ENCODE measurements around the gene ST8SIA4.

The ST8SIA4 gene

GRCh38 chr5:100856462-100856861 is 46.6 kb downstream of the ST8SIA4 start:
- DNase-seq (ENCODE audit: low spot score in 2 of 2), result peak; percentile 24 to 88
- Histone ChIP-seq H3K36me3 (replicated peaks) (no peaks in the 10 kb centered on the region), H3K4me1 (peaks cover 4% of the 10 kb centered on the region), H3K9me3 (no peaks in the 10 kb centered on the region), H3K4me3 (no peak overlapping the region), H3K27me3 (ENCODE audit: low read depth) (no peaks in the 10 kb centered on the region)
- in situ Hi-C loops (cut with MboI; ENCODE audit: low sequenced_read_pairs), result no loop called here

DNA sequence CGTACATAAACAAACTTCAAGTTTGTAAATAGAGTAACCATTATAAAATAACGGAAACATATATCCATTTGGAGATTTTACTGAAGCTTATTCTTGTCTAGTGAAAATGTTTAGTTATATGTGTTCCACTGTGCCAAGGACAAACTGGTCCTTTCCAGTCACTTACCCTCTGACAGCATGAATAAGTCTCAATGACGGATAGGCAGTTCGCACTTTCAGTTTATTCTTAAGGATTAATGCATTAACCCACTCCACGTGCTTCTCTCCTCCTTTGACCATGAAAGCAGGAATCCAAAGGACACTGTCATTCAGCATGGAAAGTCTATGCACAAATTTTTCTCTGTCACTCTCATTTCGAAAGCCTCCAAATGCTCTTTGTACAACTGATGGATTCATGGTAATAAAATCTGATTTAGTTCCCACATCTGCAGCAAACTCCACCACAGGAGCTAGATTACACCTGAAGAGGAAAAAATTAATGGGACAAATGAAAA is 47.1 kb downstream of the ST8SIA4 start:
- Histone ChIP-seq H3K36me3 (replicated peaks) (no peaks in the 10 kb centered on the region), H3K27me3 (ENCODE audit: low read depth) (no peaks in the 10 kb centered on the region), H3K9me3 (no peaks in the 10 kb centered on the region), H3K4me3 (no peak overlapping the region), H3K4me1 (peaks cover 4% of the 10 kb centered on the region)
- DNase-seq (ENCODE audit: low spot score in 2 of 2), result peak; percentile 10 to 67
- in situ Hi-C loops (cut with MboI; ENCODE audit: low sequenced_read_pairs), result no loop called here

- Histone ChIP-seq H3K27me3 (ENCODE audit: low read depth) (no peaks in the 10 kb centered on the region), H3K4me3 (no peak overlapping the region), H3K9me3 (no peaks in the 10 kb centered on the region), H3K36me3 (replicated peaks) (no peaks in the 10 kb centered on the region), H3K4me1 (peaks cover 4% of the 10 kb centered on the region)
- DNase-seq (ENCODE audit: low spot score in 2 of 2), result no peak
- in situ Hi-C loops (cut with MboI; ENCODE audit: low sequenced_read_pairs), result no loop called here
Observed at GRCh38 chr5:100855295-100855694, 47.8 kb downstream of the ST8SIA4 start.

- DNase-seq (ENCODE audit: low spot score in 2 of 2), result no peak
- H3K36me3 ChIP-seq (replicated peaks), result no peaks in the 10 kb centered on the region
- peaks cover 4% of the 10 kb centered on the region for H3K4me1 ChIP-seq
- no peaks in the 10 kb centered on the region for H3K27me3 ChIP-seq (ENCODE audit: low read depth)
- no peak overlapping the region for H3K4me3 ChIP-seq
- in situ Hi-C loops (cut with MboI; ENCODE audit: low sequenced_read_pairs), result no loop called here
- H3K9me3 ChIP-seq, result no peaks in the 10 kb centered on the region
Observed at GRCh38 chr5:100854591-100854990, 48.5 kb downstream of the ST8SIA4 start.

- H3K4me1 ChIP-seq, result peaks cover 4% of the 10 kb centered on the region
- no peaks in the 10 kb centered on the region for H3K36me3 ChIP-seq (replicated peaks)
- H3K27me3 ChIP-seq (ENCODE audit: low read depth), result no peaks in the 10 kb centered on the region
- no peaks in the 10 kb centered on the region for H3K9me3 ChIP-seq
- in situ Hi-C loops (cut with MboI; ENCODE audit: low sequenced_read_pairs), result no loop called here
- no peak overlapping the region for H3K4me3 ChIP-seq
- DNase-seq (ENCODE audit: low spot score in 2 of 2), result no peak
Observed at GRCh38 chr5:100853582-100853981, 49.5 kb downstream of the ST8SIA4 start.

GRCh38 chr5:100852988-100853449 is 50.1 kb downstream of the ST8SIA4 start:
- Histone ChIP-seq H3K4me1 (peaks cover 4% of the 10 kb centered on the region), H3K36me3 (replicated peaks) (no peaks in the 10 kb centered on the region), H3K9me3 (no peaks in the 10 kb centered on the region), H3K27me3 (ENCODE audit: low read depth) (no peaks in the 10 kb centered on the region), H3K4me3 (no peak overlapping the region)
- in situ Hi-C loops (cut with MboI; ENCODE audit: low sequenced_read_pairs), result no loop called here
- DNase-seq (ENCODE audit: low spot score in 2 of 2), result no peak

GRCh38 chr5:100852051-100852450 is 51.0 kb downstream of the ST8SIA4 start:
- DNase-seq (ENCODE audit: low spot score in 2 of 2), result no peak
- H3K27me3 ChIP-seq (ENCODE audit: low read depth), result no peaks in the 10 kb centered on the region
- in situ Hi-C loops (cut with MboI; ENCODE audit: low sequenced_read_pairs), result no loop called here
- no peaks in the 10 kb centered on the region for H3K36me3 ChIP-seq (replicated peaks)
- peaks cover 4% of the 10 kb centered on the region for H3K4me1 ChIP-seq
- H3K9me3 ChIP-seq, result no peaks in the 10 kb centered on the region
- no peak overlapping the region for H3K4me3 ChIP-seq

GRCh38 chr5:100846772-100847171 is 56.3 kb downstream of the ST8SIA4 start:
- no peaks in the 10 kb centered on the region for H3K4me1 ChIP-seq

DNA sequence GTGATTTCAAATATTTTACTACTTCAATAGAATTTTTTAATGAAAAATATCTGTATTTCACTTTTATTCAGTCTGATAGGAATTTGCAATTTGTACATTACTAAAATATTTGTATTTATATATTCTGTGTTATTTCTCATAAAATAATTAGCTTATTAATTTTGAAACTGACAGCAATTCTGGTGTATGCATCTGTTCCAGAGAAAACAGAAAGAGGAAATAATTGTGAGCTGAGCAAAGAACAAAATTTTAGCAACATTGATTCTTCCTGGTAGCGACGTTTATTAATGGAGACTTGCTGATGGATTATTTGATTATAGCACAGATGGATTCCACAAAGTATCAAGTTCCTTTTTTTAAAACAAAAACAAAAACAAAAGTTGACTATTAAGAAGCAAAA is 61.0 kb downstream of the ST8SIA4 start:
- Histone ChIP-seq H3K36me3 (replicated peaks) (no peaks in the 10 kb centered on the region), H3K27me3 (ENCODE audit: low read depth) (no peaks in the 10 kb centered on the region; the same call in 1 of the 2 replicates), H3K4me1 (no peaks in the 10 kb centered on the region), H3K9me3 (no peaks in the 10 kb centered on the region), H3K4me3 (no peak overlapping the region)
- DNase-seq (ENCODE audit: low spot score in 2 of 2), result no peak
- in situ Hi-C loops (cut with MboI; ENCODE audit: low sequenced_read_pairs), result no loop called here

More at GRCh38 chr5:100846772-100847171, 56.3 kb downstream of the ST8SIA4 start:
- no peaks in the 10 kb centered on the region for H3K9me3 ChIP-seq
- H3K27me3 ChIP-seq (ENCODE audit: low read depth), result no peaks in the 10 kb centered on the region
- H3K36me3 ChIP-seq (replicated peaks), result no peaks in the 10 kb centered on the region
- no peak for DNase-seq (ENCODE audit: low spot score in 2 of 2)
- in situ Hi-C loops (cut with MboI; ENCODE audit: low sequenced_read_pairs), result no loop called here
- no peak overlapping the region for H3K4me3 ChIP-seq

- Histone ChIP-seq H3K36me3 (replicated peaks) (no peaks in the 10 kb centered on the region), H3K9me3 (no peaks in the 10 kb centered on the region), H3K4me3 (no peak overlapping the region), H3K27me3 (ENCODE audit: low read depth) (no peaks in the 10 kb centered on the region; the same call in 1 of the 2 replicates), H3K4me1 (no peaks in the 10 kb centered on the region)
- in situ Hi-C loops (cut with MboI; ENCODE audit: low sequenced_read_pairs), result no loop called here
- no peak for DNase-seq (ENCODE audit: low spot score in 2 of 2)
Observed at GRCh38 chr5:100841358-100842076, 61.6 kb downstream of the ST8SIA4 start.

DNA sequence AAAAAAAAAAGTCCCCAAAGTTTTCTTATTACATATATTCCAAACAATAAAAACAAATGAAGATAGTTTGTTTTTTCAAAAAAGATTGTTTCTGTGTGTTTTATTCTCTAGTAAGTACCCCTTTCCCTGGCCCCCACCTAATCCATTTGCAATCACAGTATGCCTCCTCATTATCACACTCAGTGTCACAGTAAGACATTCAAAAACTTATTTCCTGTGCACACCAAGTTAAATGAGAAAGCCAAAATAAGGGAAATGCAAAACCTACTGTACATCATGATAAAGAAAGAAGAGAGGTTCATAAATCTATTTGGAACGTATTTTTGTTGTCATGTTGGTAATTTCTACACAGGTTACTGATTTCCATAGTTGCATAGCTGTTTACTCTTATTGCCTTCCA is 62.3 kb downstream of the ST8SIA4 start:
- H3K27me3 ChIP-seq (ENCODE audit: low read depth), result no peaks in the 10 kb centered on the region; the same call in 1 of the 2 replicates
- no peaks in the 10 kb centered on the region for H3K4me1 ChIP-seq
- H3K4me3 ChIP-seq, result no peak overlapping the region
- in situ Hi-C loops (cut with MboI; ENCODE audit: low sequenced_read_pairs), result no loop called here
- no peak for DNase-seq (ENCODE audit: low spot score in 2 of 2)
- no peaks in the 10 kb centered on the region for H3K9me3 ChIP-seq
- no peaks in the 10 kb centered on the region for H3K36me3 ChIP-seq (replicated peaks)

- in situ Hi-C loops (cut with MboI; ENCODE audit: low sequenced_read_pairs), result no loop called here
Observed at GRCh38 chr5:100840370-100840769, 62.7 kb downstream of the ST8SIA4 start.

GRCh38 chr5:100838048-100838473 is 65.0 kb downstream of the ST8SIA4 start:
- no peaks in the 10 kb centered on the region for H3K4me1 ChIP-seq
- no peak overlapping the region for H3K4me3 ChIP-seq
- H3K36me3 ChIP-seq (replicated peaks), result no peaks in the 10 kb centered on the region
- in situ Hi-C loops (cut with MboI; ENCODE audit: low sequenced_read_pairs), result no loop called here
- no peaks in the 10 kb centered on the region; the same call in 1 of the 2 replicates for H3K27me3 ChIP-seq (ENCODE audit: low read depth)
- no peaks in the 10 kb centered on the region for H3K9me3 ChIP-seq
- DNase-seq (ENCODE audit: low spot score in 2 of 2), result no peak

More at GRCh38 chr5:100840370-100840769, 62.7 kb downstream of the ST8SIA4 start:
- no peaks in the 10 kb centered on the region for H3K9me3 ChIP-seq
- no peaks in the 10 kb centered on the region for H3K4me1 ChIP-seq
- no peak overlapping the region for H3K4me3 ChIP-seq
- H3K36me3 ChIP-seq (replicated peaks), result no peaks in the 10 kb centered on the region
- DNase-seq (ENCODE audit: low spot score in 2 of 2), result no peak
- H3K27me3 ChIP-seq (ENCODE audit: low read depth), result no peaks in the 10 kb centered on the region; the same call in 1 of the 2 replicates

GRCh38 chr5:100834519-100834918 is 68.6 kb downstream of the ST8SIA4 start:
- no peaks in the 10 kb centered on the region for H3K27me3 ChIP-seq (ENCODE audit: low read depth)
- no peaks in the 10 kb centered on the region for H3K9me3 ChIP-seq
- no peaks in the 10 kb centered on the region for H3K4me1 ChIP-seq
- in situ Hi-C loops (cut with MboI; ENCODE audit: low sequenced_read_pairs), result no loop called here
- no peak for DNase-seq (ENCODE audit: low spot score in 2 of 2)
- H3K36me3 ChIP-seq (replicated peaks), result no peaks in the 10 kb centered on the region
- no peak overlapping the region for H3K4me3 ChIP-seq

All from HAP-1 (cell line).